22Rv1 (cell line): ENCODE results near the gene CRTC2.

Experiments
- H3K27ac ChIP-seq: fragments of 450-650 bp; 2 replicates; pipeline ENCODE4 v1.5.1; 2017
- ZFX ChIP-seq: fragments of 450-650 bp; IDR thresholded peaks from 2 replicates; pipeline ENCODE4 v1.6.1; 2017; ENCODE audit warnings: antibody characterized with exemption, borderline replicate concordance
- TF ChIP-seq, protein P1 (sequence below): fragments of 450-650 bp; IDR thresholded peaks from 2 replicates; pipeline ENCODE4 v1.5.1; 2017; ENCODE audit warnings: mild to moderate bottlenecking

The CRTC2 gene

GRCh38 chr1:153978274-153978909 is 20.0 kb upstream of the CRTC2 start:
- TF ChIP-seq ZFX: no peak
- TF ChIP-seq, protein P1, sequence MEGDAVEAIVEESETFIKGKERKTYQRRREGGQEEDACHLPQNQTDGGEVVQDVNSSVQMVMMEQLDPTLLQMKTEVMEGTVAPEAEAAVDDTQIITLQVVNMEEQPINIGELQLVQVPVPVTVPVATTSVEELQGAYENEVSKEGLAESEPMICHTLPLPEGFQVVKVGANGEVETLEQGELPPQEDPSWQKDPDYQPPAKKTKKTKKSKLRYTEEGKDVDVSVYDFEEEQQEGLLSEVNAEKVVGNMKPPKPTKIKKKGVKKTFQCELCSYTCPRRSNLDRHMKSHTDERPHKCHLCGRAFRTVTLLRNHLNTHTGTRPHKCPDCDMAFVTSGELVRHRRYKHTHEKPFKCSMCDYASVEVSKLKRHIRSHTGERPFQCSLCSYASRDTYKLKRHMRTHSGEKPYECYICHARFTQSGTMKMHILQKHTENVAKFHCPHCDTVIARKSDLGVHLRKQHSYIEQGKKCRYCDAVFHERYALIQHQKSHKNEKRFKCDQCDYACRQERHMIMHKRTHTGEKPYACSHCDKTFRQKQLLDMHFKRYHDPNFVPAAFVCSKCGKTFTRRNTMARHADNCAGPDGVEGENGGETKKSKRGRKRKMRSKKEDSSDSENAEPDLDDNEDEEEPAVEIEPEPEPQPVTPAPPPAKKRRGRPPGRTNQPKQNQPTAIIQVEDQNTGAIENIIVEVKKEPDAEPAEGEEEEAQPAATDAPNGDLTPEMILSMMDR: no peak
- H3K27ac ChIP-seq: peak overlapping the region; percentile 100

DNA sequence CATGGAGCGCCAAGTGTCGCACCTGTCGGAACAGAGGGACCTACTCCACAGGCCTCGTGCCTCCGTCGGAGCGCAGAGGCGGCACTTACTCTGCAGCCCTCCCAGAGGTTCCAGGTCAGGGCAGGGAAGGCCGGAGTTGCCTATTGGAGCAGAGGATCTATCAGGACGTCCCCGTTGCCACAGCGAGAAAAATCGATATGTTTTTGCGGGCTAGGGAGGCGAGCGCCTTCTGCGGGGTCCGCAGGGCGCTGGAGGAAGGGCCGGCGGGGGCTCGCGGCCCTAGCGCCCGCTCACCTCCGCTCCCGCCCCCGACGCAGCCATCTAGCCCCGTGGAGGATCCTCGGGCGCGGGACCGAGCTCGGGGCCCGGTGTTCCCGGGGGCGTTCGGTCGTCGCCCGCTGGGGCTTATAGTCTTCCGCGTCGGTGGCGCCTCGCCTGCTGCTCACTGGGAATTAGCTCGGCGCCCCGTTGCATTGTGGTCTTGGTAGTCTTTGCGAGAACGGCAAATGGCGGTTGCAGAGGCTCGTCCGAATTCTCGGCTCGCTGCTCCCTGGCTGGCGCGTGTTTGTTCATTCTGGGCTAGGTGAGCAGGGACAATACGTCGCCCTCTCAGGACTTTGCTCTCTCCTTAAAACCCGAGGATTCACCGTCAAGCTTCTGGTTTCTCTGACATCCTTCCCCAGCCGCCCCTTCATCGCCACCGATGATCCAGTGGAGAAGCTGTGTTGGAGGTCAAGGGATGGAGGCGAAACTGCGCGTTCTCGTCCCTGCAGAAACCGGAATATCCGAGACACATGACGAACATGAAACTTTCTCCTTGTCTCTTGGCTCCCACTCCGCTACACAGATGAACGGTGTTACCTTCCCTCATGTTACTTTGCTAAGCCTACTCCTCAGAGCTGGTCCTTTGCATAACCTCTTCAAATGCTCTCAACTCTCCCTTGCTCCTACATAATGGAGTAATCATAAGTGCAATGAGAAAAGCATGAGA is 19.1 kb upstream of the CRTC2 start, which contains the start of gene JTB:
Gene JTB, minus strand, starts transcription at position 425 of the 991 bp plus-strand sequence. Its CDS starts 422 bp downstream, at position 3.
- TF ChIP-seq, protein P1: peak; percentile 15; the same call in 1 of the 2 replicates
- no peak for TF ChIP-seq ZFX
- H3K27ac ChIP-seq: peak within 1 kb of the TSS; percentile 100

DNA sequence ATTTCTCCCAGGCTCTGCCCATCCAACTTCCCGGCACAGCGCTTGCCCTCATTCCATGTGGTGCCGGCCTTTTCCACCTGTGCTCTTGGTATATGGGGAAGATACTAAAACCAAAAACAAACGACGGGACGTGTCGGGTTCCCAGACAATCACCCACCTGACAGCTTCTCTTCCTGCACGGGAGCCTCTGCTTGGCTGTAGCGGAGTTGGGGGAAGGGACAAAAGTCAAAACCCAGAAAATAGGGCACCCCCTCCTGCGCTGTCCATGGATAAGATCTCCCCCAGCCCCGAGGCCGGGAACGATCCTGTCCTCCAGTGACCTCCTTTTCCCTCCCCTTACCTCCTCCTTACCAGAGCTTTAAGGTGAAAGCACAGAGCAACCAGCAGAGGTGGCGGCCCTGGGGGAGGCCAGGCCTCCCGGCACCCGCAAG is 18.4 kb upstream of the CRTC2 start:
- TF ChIP-seq, protein P1: no peak
- TF ChIP-seq ZFX: no peak
- H3K27ac ChIP-seq: peak overlapping the region; percentile 100

GRCh38 chr1:153973525-153973924 is 15.1 kb upstream of the CRTC2 start:
- TF ChIP-seq, protein P1: no peak
- no peak for TF ChIP-seq ZFX

DNA sequence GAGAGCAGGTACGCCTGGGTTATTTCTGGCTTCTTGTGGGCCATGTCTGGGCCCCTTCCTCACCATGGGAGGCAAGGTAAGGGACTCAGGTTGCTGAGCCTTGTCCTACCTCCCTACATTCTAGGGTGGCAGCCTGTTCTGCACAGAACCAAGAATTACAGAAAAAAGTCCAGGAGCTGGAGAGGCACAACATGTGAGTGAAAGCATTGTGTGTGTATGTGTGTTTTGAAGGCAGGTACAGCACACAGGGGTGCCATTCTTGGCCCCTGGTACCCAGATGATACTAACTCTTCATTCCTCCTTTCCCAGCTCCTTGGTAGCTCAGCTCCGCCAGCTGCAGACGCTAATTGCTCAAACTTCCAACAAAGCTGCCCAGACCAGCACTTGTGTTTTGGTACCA is 14.7 kb upstream of the CRTC2 start:
- peak overlapping the region; percentile 100 for H3K27ac ChIP-seq
- no peak for TF ChIP-seq ZFX
- TF ChIP-seq, protein P1: no peak

More at GRCh38 chr1:153973525-153973924, 15.1 kb upstream of the CRTC2 start:
- peak overlapping the region; percentile 100 for H3K27ac ChIP-seq

DNA sequence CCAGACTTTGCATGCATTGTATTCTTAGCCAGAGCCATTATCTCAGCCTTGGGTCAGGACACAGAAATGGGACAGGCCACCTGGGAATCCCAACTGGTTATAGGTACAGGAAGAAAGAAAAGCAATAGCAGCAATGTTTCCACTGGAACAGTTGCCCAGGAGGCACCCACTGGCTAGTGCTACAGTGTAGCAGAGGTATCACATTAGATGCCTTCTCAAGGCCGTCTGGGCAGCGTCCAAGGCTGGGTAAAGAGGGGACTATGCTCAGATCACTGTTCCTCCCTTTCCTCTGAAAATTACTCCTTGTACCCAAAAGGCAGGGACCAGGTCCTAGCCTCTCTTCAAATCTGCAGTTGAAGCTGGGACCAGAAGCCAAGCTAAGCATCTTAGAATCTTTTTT is 11.9 kb upstream of the CRTC2 start:
- H3K27ac ChIP-seq: peak overlapping the region; percentile 100
- TF ChIP-seq ZFX: no peak
- TF ChIP-seq, protein P1: no peak
